ENCODE measurements around the gene MELTF. TPM values are rescaled to one million over a fixed set of nuclear protein-coding genes. Genes with fewer than 3 reads are reported as not detected.

MELTF gene
- total RNA-seq, 2 experiments from 2014 or later, result 3.4 to 3.5 TPM

GRCh38 chr3:196962930-196963630 lies 66.5 kb downstream of the MELTF start:
- ATAC-seq (no peak), DNase-seq (no peak)
- H3K9me3 Mint-ChIP-seq, result no peaks in the 10 kb centered on the region
- no peak overlapping the region for H3K4me3 Mint-ChIP-seq
- no peaks in the 10 kb centered on the region for H3K36me3 Mint-ChIP-seq (ENCODE audit: low read depth)
- intact Hi-C loops (cut with micrococcal nuclease), result no loop called here
- no peak for TF ChIP-seq CTCF (IDR thresholded peaks at IDR 0.05)
- H3K27me3 Mint-ChIP-seq, result peaks cover 6% of the 10 kb centered on the region
- CTCF ChIA-PET, result interaction anchor here (0.8 to 1.3 kb wide), 3 partner anchors 21 to 125 kb away, joined by 3 read pairs; partner anchors contain the start of gene NCBP2
- H3K4me1 Mint-ChIP-seq (ENCODE audit: low read depth), result peaks cover 4% of the 10 kb centered on the region
- no peak overlapping the region for H3K27ac Mint-ChIP-seq
- POLR2A ChIA-PET, result no interaction called here

GRCh38 chr3:196962108-196962929 lies 67.3 kb downstream of the MELTF start:
- DNase-seq (no peak), ATAC-seq (no peak)
- Mint-ChIP-seq H3K36me3 (ENCODE audit: low read depth) (no peaks in the 10 kb centered on the region), H3K4me3 (no peak overlapping the region), H3K27ac (no peak overlapping the region), H3K4me1 (ENCODE audit: low read depth) (no peaks in the 10 kb centered on the region), H3K9me3 (no peaks in the 10 kb centered on the region), H3K27me3 (peaks cover 2% of the 10 kb centered on the region)
- intact Hi-C loops (cut with micrococcal nuclease), result no loop called here
- no peak for TF ChIP-seq CTCF (IDR thresholded peaks at IDR 0.05)
- ChIA-PET CTCF (no interaction called here), POLR2A (no interaction called here)

GRCh38 chr3:196954832-196955231 lies 74.8 kb downstream of the MELTF start:
- Mint-ChIP-seq H3K27me3 (peaks cover 2% of the 10 kb centered on the region), H3K27ac (no peak overlapping the region), H3K36me3 (ENCODE audit: low read depth) (no peaks in the 10 kb centered on the region), H3K4me1 (ENCODE audit: low read depth) (no peaks in the 10 kb centered on the region), H3K9me3 (peaks cover 2% of the 10 kb centered on the region), H3K4me3 (no peak overlapping the region)
- no peak for TF ChIP-seq CTCF (IDR thresholded peaks at IDR 0.05)
- ChIA-PET POLR2A (interaction anchor here (0.7 to 1.2 kb wide), 2 partner anchors 12 to 337 kb away, joined by 3 to 4 read pairs; partner anchors contain the start of gene NCBP2), CTCF (interaction anchor here (1.0 to 1.3 kb wide), 2 partner anchors 15 to 75 kb away, joined by 3 read pairs; partner anchors contain the start of gene MELTF)
- DNase-seq (no peak), ATAC-seq (no peak)
- intact Hi-C loops (cut with micrococcal nuclease), result no loop called here

Other genes with a start within 250 kb of the MELTF start
- gene SENP5, start 161.9 kb downstream of the MELTF start, total RNA-seq, result 10 to 100 TPM; 28.0 to 32.5 TPM
- 100 to 1,000 TPM; 107 to 111 TPM for gene NCBP2, start 87.3 kb downstream of the MELTF start, total RNA-seq
- gene PIGZ, start 61.0 kb downstream of the MELTF start, total RNA-seq, result under 1 TPM; 0.27 to 0.76 TPM